K562 (cell line): ENCODE measurements around the gene NUFIP2. TPM values are rescaled to one million over a fixed set of nuclear protein-coding genes. Genes with fewer than 3 reads are reported as not detected.

ENCODE experiments used
- AFF4 ChIP-seq: sonication (generic); formaldehyde crosslinking; IDR thresholded peaks from 2 replicates; pipeline ENCODE4 v1.8.0; 2023; ENCODE audit warnings: mild to moderate bottlenecking, missing genetic modification reagents
- CGGBP1 ChIP-seq: fragments of 250-450 bp; sonication (Bioruptor Pico); IDR thresholded peaks from 2 replicates; pipeline ENCODE4 v1.9.0; 2021; ENCODE audit warnings: mild to moderate bottlenecking
- DIDO1 ChIP-seq: fragments of 450-650 bp; IDR thresholded peaks from 2 replicates; pipeline ENCODE4 v1.6.1; 2016; ENCODE audit warnings: low read depth, missing biosample characterization, missing genetic modification characterization
- KDM5B ChIP-seq: fragments of 200-600 bp; sonication (generic); IDR thresholded peaks from 2 replicates; pipeline ENCODE4 v1.6.1; 2012; ENCODE audit warnings: low read depth, mild to moderate bottlenecking, moderate library complexity, low read length, control low read depth, inconsistent platforms; ENCODE audit not compliant: insufficient replicate concordance
- KHSRP ChIP-seq: fragments of 450-650 bp; IDR thresholded peaks from 2 replicates; pipeline ENCODE4 v1.6.1; 2017
- L3MBTL2 ChIP-seq: fragments of 450-650 bp; IDR thresholded peaks from 2 replicates; pipeline ENCODE4 v1.6.1; 2016; ENCODE audit warnings: mild to moderate bottlenecking, moderate library complexity
- POLR3G ChIP-seq: IDR thresholded peaks from 2 replicates; pipeline ENCODE4 v1.6.1; 2011; ENCODE audit not compliant: insufficient read length, insufficient replicate concordance; ENCODE audit errors: extremely low read depth
- PREB ChIP-seq: sonication (generic); formaldehyde crosslinking; IDR thresholded peaks from 2 replicates; pipeline ENCODE4 v1.8.1; 2023; ENCODE audit warnings: mild to moderate bottlenecking, missing genetic modification reagents
- RBFOX2 ChIP-seq: fragments of 200-400 bp; formaldehyde crosslinking; IDR thresholded peaks from 2 replicates; pipeline ENCODE4 v1.6.1; 2017; ENCODE audit warnings: low read depth, mild to moderate bottlenecking, low read length, moderate library complexity
- SMARCE1 ChIP-seq: fragments of 450-650 bp; IDR thresholded peaks from 2 replicates; pipeline ENCODE4 v1.7.1; 2016; ENCODE audit warnings: mild to moderate bottlenecking
- TAF9B ChIP-seq: fragments of 450-650 bp; IDR thresholded peaks from 2 replicates; pipeline ENCODE4 v1.6.1; 2018; ENCODE audit warnings: mild to moderate bottlenecking; ENCODE audit not compliant: partially characterized antibody
- THAP12 ChIP-seq: fragments of 250-450 bp; sonication (Bioruptor Pico); IDR thresholded peaks from 2 replicates; pipeline ENCODE4 v1.9.0; 2021; ENCODE audit warnings: mild to moderate bottlenecking, inconsistent platforms
- YBX1 ChIP-seq: fragments of 450-650 bp; IDR thresholded peaks from 2 replicates; pipeline ENCODE4 v1.7.1; 2016; ENCODE audit warnings: mild to moderate bottlenecking
- ZNF212 ChIP-seq: fragments of 450-650 bp; formaldehyde crosslinking; IDR thresholded peaks from 2 replicates; pipeline ENCODE4 v1.4.0; 2020; ENCODE audit warnings: mild to moderate bottlenecking
- ZNF347 ChIP-seq: fragments of 450-650 bp; formaldehyde crosslinking; IDR thresholded peaks from 2 replicates; pipeline ENCODE4 v1.4.0; 2020; ENCODE audit warnings: low read depth, mild to moderate bottlenecking, moderate library complexity
- ZNF518B ChIP-seq: fragments of 250-450 bp; sonication (Bioruptor Pico); IDR thresholded peaks from 2 replicates; pipeline ENCODE4 v1.5.0; 2021; ENCODE audit warnings: mild to moderate bottlenecking, moderate library complexity
- polyA plus RNA-seq, 8 experiments: library from polyadenylated mRNA; depleted of rRNA in 4 of 8; stranded (reverse) in 5 of 8; unstranded in 3 of 8; fragments of >200 nt; fragmentation: Nextera tagmentation in 2 of 8; fragmentation: Illumina TruSeq in 1 of 8; extraction: Ambion mirVana in 2 of 8; extraction: Trizol in 1 of 8; gene quantifications; 2 replicates each; pipeline versions ENCODE4 v1.2.1 to v1.2.3, GENCODE V29; 2011 to 2014; ENCODE audit warnings: inconsistent platforms in 1 of 8, missing spikeins in 1 of 8
- total RNA-seq, 7 experiments: library from RNA; depleted of rRNA in 6 of 7; stranded (reverse); fragments of >200 nt in 6 of 7; fragmentation: Illumina TruSeq in 2 of 7; extraction: Trizol in 2 of 7; gene quantifications; 2 replicates each; pipeline versions ENCODE4 v1.2.1 to v1.2.3, GENCODE V29; 2011 to 2021; ENCODE audit warnings: low replicate concordance in 1 of 7

The NUFIP2 gene
- total and polyA plus RNA-seq, 9 of the 15 experiments (the other 6 are each of a cell fraction or from before 2014, with no cell fraction given), result 4.9 to 40.7 (median 18.5) TPM

GRCh38 chr17:29292071-29292991 lies 1.6 kb downstream of the NUFIP2 start (continued):
- TF ChIP-seq KDM5B, result peak; percentile 48
- TF ChIP-seq L3MBTL2, result peak; percentile 66
- no peak for TF ChIP-seq PREB
- no peak for TF ChIP-seq TAF9B
- TF ChIP-seq ZNF518B, result no peak
- TF ChIP-seq POLR3G, result no peak
- no peak for TF ChIP-seq YBX1
- TF ChIP-seq CGGBP1 (CRISPR knock-in tag), result no peak
- no peak for TF ChIP-seq KHSRP
- 0 out of 2 replicates have a peak, but pooled peaks have one; percentile 19 for TF ChIP-seq SMARCE1
- TF ChIP-seq AFF4, result no peak
- TF ChIP-seq RBFOX2, result peak; percentile 68
- TF ChIP-seq ZNF347 (CRISPR knock-in tag), result no peak
- TF ChIP-seq DIDO1 (tag), result no peak
- TF ChIP-seq THAP12, result no peak
- no peak for TF ChIP-seq ZNF212 (CRISPR knock-in tag)
